ENCODE results near the gene PXMP2. TPM values are rescaled to one million over a fixed set of nuclear protein-coding genes. Genes with fewer than 3 reads are reported as not detected.

PXMP2 gene
- total RNA-seq: 16.4 and 24.6 TPM in 2 replicates

DNA sequence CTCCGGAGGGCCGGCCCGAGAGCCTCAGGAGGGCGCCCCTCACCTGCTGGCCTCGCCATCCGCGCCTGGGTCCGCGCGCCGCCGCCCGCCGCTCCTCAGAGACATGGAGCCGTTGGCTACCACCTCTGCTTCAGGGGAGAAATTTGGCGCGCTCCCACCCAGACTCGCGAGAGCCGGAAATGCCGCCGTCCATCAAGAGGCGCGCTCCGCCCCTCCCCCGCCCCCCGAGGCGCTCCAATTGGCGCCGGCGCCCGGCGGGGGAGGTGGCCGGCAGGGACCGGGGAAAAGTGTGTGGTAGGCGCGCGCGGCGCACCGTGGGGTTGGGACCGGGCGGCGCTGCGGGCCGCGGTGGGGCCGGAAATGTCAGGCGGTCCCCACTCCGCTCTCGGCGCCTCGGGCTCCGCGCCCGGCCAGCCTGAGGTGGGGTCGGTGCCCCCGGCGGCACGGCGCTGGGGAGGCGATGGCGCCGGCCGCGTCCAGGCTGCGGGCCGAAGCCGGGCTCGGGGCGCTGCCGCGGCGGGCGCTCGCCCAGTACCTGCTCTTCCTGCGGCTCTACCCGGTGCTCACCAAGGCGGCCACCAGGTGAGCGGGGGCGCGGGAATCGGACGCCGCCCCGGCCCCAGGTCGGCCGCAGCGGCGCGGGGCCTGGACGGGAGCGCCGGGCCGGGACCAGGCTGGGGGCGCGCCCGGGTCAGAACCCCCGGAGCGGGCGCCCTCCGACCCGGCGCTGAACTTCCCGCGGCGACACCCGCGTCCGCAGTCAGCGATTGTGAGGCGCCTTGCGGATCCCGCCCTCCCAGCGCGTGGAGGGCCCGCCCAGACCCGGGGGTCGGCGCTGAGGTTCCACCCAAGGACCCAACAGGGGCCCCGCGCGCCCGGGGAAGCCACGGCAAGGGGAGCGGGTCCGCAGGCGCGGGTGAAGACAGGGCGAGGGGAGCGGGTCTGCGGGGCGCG is at the start of gene PXMP2, which contains the start of gene POLE:
Gene PXMP2 (plus strand): TSS at position 377 of the 954 bp plus-strand sequence. CDS start 84 bp downstream, at position 461.
Gene POLE (minus strand): TSS at position 132 of the 954 bp plus-strand sequence. CDS start 27 bp downstream, at position 105.

DNA sequence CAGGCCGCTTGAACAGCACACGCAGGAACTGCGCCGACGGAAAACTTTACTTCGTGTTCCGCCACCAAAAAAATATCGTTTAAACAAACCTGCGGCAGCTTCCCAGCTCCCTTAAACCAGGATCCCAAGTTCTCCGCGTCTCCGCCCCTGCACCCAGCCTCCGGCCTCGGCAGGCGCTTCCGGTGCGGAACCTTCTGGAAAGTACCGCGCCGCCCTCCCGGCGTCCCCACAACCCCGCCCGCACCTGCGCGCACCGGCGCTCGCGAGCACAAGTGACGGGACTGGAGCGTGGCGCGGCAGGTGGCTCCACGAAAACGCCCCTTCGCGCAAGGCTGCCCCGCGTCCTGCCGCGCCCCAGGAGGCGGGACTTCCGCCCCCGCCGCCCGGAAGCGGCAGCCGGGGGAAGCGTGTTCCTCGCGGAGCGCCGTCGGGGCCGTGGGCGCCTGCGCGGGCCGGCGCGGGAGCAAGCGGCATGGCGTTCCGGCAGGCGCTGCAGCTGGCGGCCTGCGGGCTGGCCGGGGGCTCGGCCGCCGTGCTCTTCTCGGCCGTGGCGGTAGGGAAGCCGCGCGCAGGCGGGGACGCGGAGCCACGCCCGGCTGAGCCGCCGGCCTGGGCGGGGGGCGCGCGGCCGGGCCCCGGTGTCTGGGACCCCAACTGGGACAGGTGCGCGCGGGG is 23.2 kb downstream of the PXMP2 start, which contains the start of gene PGAM5:
Gene PGAM5 (plus strand): TSS at position 438 of the 675 bp plus-strand sequence. CDS start 35 bp downstream, at position 473.

Other genes with a start within 250 kb of the PXMP2 start
- gene FBRSL1, start 197.4 kb upstream of the PXMP2 start, total RNA-seq: 2.8 and 3.6 TPM in 2 replicates
- not detected in 2 replicates for gene LRCOL1, start 77.0 kb upstream of the PXMP2 start, total RNA-seq
- not detected in 2 replicates for gene P2RX2, start 68.8 kb upstream of the PXMP2 start, total RNA-seq
- gene POLE, start 245 bp upstream of the PXMP2 start, total RNA-seq: 11.1 and 24.1 TPM in 2 replicates
- 29.2 and 39.9 TPM in 2 replicates for gene PGAM5, start 23.3 kb downstream of the PXMP2 start, total RNA-seq
- 54.6 and 61.2 TPM in 2 replicates for gene ANKLE2, start 74.2 kb downstream of the PXMP2 start, total RNA-seq
- 120 and 180 TPM in 2 replicates for gene GOLGA3, start 141.3 kb downstream of the PXMP2 start, total RNA-seq
- 34.0 and 35.4 TPM in 2 replicates for gene CHFR, start 200.0 kb downstream of the PXMP2 start, total RNA-seq

Data from smooth muscle cell of trachea (primary cell).